NB4 (cell line): ENCODE measurements around the gene INCENP.

Experiments
- DNase-seq: peaks from one replicate; pipeline ENCODE4 v3.0.0; 2010; ENCODE audit warnings: low read depth
- H3K4me3 ChIP-seq: one replicate; pipeline ENCODE4 v1.5.1; 2011; ENCODE audit warnings: mild to moderate bottlenecking, low read depth, low read length, moderate library complexity
- MYC ChIP-seq: IDR thresholded peaks from 2 replicates; pipeline ENCODE4 v1.6.1; 2011; ENCODE audit warnings: low read depth, low read length
- POLR2A ChIP-seq: IDR thresholded peaks from 2 replicates; pipeline ENCODE4 v1.6.1; 2011; ENCODE audit warnings: mild to moderate bottlenecking; ENCODE audit not compliant: insufficient read length; ENCODE audit errors: extremely low read depth
- TF ChIP-seq, protein P1 (sequence below): IDR thresholded peaks from one replicate; pipeline ENCODE4 v1.5.1; 2012; ENCODE audit warnings: low read depth, low read length
- TF ChIP-seq, protein P2 (sequence below): IDR thresholded peaks from 2 replicates; pipeline ENCODE4 v1.6.1; 2011; ENCODE audit warnings: low read depth, low read length

INCENP gene

DNA sequence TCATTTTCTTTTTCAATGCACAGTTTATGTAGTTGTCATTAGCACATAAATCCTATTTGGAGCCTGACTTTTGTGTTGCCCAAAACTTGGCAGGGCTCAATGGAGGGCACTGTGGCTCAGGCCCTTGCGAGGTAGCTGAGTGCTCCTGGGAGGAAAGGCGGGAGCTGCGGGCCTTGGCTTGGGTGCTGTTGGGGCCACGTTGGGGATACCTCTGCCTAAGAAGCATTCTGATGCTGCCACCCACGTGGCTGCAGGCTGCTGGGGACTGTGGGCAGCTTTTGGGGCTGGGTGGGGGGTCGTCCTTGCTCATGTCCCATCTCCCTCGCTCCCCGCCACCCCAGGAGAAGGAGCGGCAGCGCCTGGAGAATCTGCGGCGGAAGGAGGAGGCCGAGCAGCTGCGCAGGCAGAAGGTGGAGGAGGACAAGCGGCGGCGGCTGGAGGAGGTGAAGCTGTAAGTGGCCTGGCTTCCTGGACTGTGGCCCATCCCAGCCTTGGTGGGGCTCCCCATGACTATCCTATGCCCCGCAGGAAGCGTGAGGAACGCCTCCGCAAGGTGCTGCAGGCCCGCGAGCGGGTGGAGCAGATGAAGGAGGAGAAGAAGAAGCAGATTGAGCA is 20.9 kb downstream of the INCENP start:
- DNase-seq, result no peak
- H3K4me3 ChIP-seq, result no peak overlapping the region
- TF ChIP-seq, protein P1, sequence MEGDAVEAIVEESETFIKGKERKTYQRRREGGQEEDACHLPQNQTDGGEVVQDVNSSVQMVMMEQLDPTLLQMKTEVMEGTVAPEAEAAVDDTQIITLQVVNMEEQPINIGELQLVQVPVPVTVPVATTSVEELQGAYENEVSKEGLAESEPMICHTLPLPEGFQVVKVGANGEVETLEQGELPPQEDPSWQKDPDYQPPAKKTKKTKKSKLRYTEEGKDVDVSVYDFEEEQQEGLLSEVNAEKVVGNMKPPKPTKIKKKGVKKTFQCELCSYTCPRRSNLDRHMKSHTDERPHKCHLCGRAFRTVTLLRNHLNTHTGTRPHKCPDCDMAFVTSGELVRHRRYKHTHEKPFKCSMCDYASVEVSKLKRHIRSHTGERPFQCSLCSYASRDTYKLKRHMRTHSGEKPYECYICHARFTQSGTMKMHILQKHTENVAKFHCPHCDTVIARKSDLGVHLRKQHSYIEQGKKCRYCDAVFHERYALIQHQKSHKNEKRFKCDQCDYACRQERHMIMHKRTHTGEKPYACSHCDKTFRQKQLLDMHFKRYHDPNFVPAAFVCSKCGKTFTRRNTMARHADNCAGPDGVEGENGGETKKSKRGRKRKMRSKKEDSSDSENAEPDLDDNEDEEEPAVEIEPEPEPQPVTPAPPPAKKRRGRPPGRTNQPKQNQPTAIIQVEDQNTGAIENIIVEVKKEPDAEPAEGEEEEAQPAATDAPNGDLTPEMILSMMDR, result no peak
- TF ChIP-seq, protein P2, sequence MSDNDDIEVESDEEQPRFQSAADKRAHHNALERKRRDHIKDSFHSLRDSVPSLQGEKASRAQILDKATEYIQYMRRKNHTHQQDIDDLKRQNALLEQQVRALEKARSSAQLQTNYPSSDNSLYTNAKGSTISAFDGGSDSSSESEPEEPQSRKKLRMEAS, result no peak
- TF ChIP-seq MYC (no peak), POLR2A (no peak)

DNA sequence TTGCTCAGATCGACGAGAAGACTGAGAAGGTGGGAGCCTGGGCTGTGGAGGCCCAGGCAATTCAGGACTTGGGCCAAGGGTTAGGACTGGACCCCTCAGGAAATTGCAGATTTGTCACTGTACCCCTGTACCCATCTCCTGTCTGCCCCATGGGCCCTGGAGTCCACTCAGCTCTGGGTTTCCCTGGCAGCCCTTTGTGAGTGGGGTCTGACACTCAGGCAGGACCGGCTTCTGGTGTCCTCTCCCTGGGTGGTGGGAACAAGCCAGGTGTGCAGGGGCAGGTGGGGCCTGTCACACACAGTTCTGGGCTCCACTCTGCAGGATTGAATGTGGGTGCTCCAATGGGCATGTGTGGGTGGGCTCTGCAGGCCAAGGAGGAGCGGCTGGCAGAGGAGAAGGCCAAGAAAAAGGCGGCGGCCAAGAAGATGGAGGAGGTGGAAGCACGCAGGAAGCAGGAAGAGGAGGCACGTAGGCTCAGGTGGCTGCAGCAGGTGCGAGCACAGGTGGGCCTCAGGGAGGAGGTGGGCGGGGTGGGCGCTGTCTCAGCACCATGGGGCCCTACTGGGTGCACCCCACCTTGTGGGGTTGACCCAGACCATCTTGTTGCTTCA is 21.6 kb downstream of the INCENP start:
- no peak for DNase-seq
- no peak for TF ChIP-seq POLR2A
- no peak overlapping the region for H3K4me3 ChIP-seq

- no peak overlapping the region for H3K4me3 ChIP-seq
- no peak for DNase-seq
- TF ChIP-seq, protein P1, result no peak
- TF ChIP-seq MYC (no peak), POLR2A (no peak)
- TF ChIP-seq, protein P2, result no peak
Observed at GRCh38 chr11:62146476-62147200, 22.8 kb downstream of the INCENP start.

DNA sequence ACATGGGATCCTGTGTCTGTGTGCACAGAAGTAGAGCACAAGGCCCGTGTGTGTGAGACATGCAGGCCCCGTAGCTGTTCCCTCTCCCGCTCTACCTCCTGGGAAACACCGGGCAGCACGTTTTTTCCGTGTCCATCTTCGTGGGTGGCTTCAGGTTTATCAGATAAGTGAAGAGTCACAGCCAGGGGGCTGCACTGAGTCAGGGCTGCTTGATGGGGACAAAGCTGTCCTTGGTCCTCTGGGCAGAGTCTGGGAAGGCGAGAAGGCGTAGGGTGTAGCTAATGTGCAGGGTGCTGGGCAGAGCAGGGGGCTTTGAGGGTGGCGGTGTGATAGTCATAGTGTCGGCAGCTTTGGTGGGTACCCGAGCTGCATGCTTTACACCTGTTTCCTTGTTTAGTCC is 23.7 kb downstream of the INCENP start:
- no peak overlapping the region for H3K4me3 ChIP-seq
- no peak for DNase-seq
- TF ChIP-seq MYC, result no peak
- TF ChIP-seq, protein P1, result peak; percentile 5

DNA sequence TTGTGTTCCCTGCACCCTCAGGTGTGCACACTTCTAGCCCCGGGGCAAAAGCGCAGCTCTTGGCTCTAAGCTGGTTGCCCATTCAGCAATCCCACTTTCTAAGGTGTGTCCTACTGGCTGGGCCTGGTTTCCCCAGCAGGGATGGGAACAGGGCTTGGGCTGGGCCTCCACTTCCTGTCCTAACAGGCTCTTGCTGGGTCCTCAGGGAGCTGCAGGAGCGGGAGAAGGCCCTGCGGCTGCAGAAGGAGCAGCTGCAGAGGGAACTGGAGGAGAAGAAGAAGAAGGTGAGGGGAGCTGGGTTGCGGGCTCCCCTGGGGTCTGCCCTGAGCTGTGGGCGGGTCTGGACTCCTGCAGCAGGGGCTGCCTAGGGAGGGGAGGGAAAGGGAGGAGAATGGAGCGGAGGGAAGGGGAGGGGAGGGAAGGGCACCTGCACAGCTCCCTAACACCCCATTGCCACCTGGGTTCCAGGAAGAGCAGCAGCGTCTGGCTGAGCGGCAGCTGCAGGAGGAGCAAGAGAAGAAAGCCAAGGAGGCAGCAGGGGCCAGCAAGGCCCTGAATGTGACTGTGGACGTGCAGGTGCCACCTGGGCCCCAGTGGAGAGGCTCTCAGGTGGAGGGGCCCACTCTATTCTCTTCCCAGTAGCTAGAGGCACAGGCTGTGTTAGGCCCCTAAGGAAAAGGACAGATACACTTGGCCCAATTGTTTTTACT is 24.6 kb downstream of the INCENP start:
- TF ChIP-seq POLR2A, result no peak
- TF ChIP-seq, protein P1, result no peak
- TF ChIP-seq MYC, result no peak
- TF ChIP-seq, protein P2, result no peak

DNA sequence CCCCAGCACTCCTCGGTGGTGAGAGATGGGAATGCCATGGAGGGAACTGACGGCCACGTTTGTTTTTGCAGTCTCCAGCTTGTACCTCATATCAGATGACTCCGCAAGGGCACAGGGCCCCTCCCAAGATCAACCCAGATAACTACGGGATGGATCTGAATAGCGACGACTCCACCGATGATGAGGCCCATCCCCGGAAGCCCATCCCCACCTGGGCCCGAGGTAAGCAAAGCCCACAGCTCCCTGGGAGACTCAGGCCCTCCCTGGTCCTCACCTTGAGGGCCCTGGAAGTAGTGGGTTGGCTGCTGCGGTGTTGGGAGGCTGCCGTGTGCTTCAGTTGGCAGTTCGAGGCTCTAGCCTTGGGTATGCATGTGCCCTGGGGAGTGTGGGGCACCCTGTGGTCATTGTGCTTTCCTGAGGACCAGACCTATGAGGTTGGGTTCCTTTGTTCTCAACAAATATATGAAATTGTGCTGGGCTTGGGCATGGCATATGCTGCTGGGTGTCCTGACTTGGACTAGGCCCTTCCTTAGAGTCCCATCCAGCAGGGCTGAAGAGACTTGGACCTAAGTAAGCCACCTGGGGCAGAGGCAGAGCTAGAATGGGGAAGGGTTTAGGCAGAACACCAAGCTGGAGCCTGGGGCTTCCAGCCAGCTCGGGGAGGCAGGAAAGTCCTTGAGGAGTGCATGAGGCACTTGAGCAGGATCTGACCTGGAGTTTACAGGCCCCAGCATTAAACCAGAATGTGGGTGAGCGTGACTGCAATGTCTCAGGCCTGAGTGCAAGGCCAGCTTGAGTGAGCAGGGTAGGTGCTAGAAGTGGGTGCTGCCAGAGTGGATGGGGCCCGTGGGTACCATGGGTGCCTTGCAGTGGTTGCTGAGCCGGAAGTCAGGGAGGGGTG is 26.4 kb downstream of the INCENP start:
- no peak for DNase-seq
- TF ChIP-seq POLR2A (no peak), MYC (no peak)
- TF ChIP-seq, protein P2, result no peak
- TF ChIP-seq, protein P1, result no peak

More for the DNA sequence above, 24.6 kb downstream of the INCENP start:
- no peak for DNase-seq
- H3K4me3 ChIP-seq, result no peak overlapping the region

More for the DNA sequence above, 26.4 kb downstream of the INCENP start:
- no peak overlapping the region for H3K4me3 ChIP-seq
